ENCODE results near the gene ZBED1. TPM values are rescaled to one million over a fixed set of nuclear protein-coding genes. Genes with fewer than 3 reads are reported as not detected.

The ZBED1 gene
- total and polyA plus RNA-seq, 2 donors (not counting 3 experiments of a cell fraction or from before 2014, with no cell fraction given) = 24.6 to 46.5 TPM

- Histone ChIP-seq H3K9me1 (replicated peaks; ENCODE audit: control insufficient read depth, extremely low read depth, insufficient read depth, low read length) (no peaks in the 10 kb centered on the region), H3K4me3 (replicated peaks in 1 of 3; ENCODE audit: insufficient read depth in 1 of 3, low read depth in 1 of 3, low read length in 3 of 3) (no peak overlapping the region), H4K20me1 (replicated peaks; ENCODE audit: control insufficient read depth, extremely low read depth, insufficient read depth, low read length) (peaks cover 2% of the 10 kb centered on the region), H3K4me1 (ENCODE audit: control insufficient read depth, extremely low read depth, insufficient read depth, low read length) (peaks cover 13% of the 10 kb centered on the region), H3K4me2 (ENCODE audit: insufficient read depth, low read length) (no peak overlapping the region), H3K79me2 (ENCODE audit: control insufficient read depth, insufficient read depth, low read length) (peaks cover 35% of the 10 kb centered on the region), H3K36me3 (ENCODE audit: control insufficient read depth in 2 of 2, extremely low read depth in 1 of 2, insufficient read depth in 2 of 2, low read length in 2 of 2) (no peaks in the 10 kb centered on the region), H2AFZ (ENCODE audit: low read depth, low read length) (no peak overlapping the region), H3K27me3 (ENCODE audit: control insufficient read depth in 2 of 2, insufficient read depth in 2 of 2, low read length in 2 of 2) (no peaks in the 10 kb centered on the region), H3K9me3 (replicated peaks; ENCODE audit: control insufficient read depth, insufficient read depth, low read length) (no peaks in the 10 kb centered on the region), H3K27ac (ENCODE audit: insufficient read depth, low read depth, low read length) (no peak overlapping the region), H3K9ac (replicated peaks; ENCODE audit: extremely low read depth, insufficient read depth, low read length) (no peak overlapping the region)
- peak; percentile 66 for FAIRE-seq
- intact Hi-C loops (cut with micrococcal nuclease) = no loop called here
- dilution Hi-C loops (cut with MboI; ENCODE audit: extremely low pct_ligation_motif_present, low sequenced_read_pairs) = no loop called here
- no TSS peak for BruUV-seq (replicated peaks)
- DNase-seq (ENCODE audit: low read depth, low spot score) = no peak
- POLR2A ChIA-PET = no interaction called here
- TF ChIP-seq POLR2AphosphoS5 (IDR thresholded peaks at IDR 0.05; ENCODE audit: insufficient read depth, low read depth, low read length) (no peak), POLR2A (IDR thresholded peaks at IDR 0.05; ENCODE audit: low read depth, low read length) (no peak), MAX (IDR thresholded peaks at IDR 0.05; ENCODE audit: insufficient read depth, insufficient read length) (no peak), EZH2 (IDR thresholded peaks at IDR 0.05; ENCODE audit: borderline replicate concordance, low read depth, low read length, severe bottlenecking) (no peak)
- CTCF ChIA-PET = no interaction called here
Observed at GRCh38 chrX:2501559-2502102, 855 bp upstream of the ZBED1 start.

GRCh38 chrX:2500091-2500802 lies 529 bp downstream of the ZBED1 start:
- H3K9ac ChIP-seq (replicated peaks; ENCODE audit: extremely low read depth, insufficient read depth, low read length) = peak overlapping the region; percentile 75
- peak overlapping the region; percentile 70 for H2AFZ ChIP-seq (ENCODE audit: low read depth, low read length)
- BruUV-seq (replicated peaks) = no TSS peak
- H4K20me1 ChIP-seq (replicated peaks; ENCODE audit: control insufficient read depth, extremely low read depth, insufficient read depth, low read length) = peaks cover 2% of the 10 kb centered on the region
- DNase-seq (ENCODE audit: low read depth, low spot score) = peak; percentile 50
- H3K9me3 ChIP-seq (replicated peaks; ENCODE audit: control insufficient read depth, insufficient read depth, low read length) = no peaks in the 10 kb centered on the region
- intact Hi-C loops (cut with micrococcal nuclease) = loop anchor here (1.0 kb wide), 1 partner anchor 109 kb away; no protein-coding TSS in a partner anchor
- dilution Hi-C loops (cut with MboI; ENCODE audit: extremely low pct_ligation_motif_present, low sequenced_read_pairs) = no loop called here
- peaks cover 48% of the 10 kb centered on the region for H3K79me2 ChIP-seq (ENCODE audit: control insufficient read depth, insufficient read depth, low read length)
- POLR2A ChIA-PET = no interaction called here
- no peaks in the 10 kb centered on the region for H3K9me1 ChIP-seq (replicated peaks; ENCODE audit: control insufficient read depth, extremely low read depth, insufficient read depth, low read length)
- CTCF ChIA-PET = no interaction called here
- no peaks in the 10 kb centered on the region for H3K27me3 ChIP-seq (ENCODE audit: control insufficient read depth in 2 of 2, insufficient read depth in 2 of 2, low read length in 2 of 2)
- H3K4me3 ChIP-seq (replicated peaks in 1 of 3; ENCODE audit: insufficient read depth in 1 of 3, low read depth in 1 of 3, low read length in 3 of 3) = peak overlapping the region; percentile 83 to 93 (median 84)
- peaks cover 13% of the 10 kb centered on the region for H3K4me1 ChIP-seq (ENCODE audit: control insufficient read depth, extremely low read depth, insufficient read depth, low read length)
- H3K27ac ChIP-seq (ENCODE audit: insufficient read depth, low read depth, low read length) = peak overlapping the region; percentile 54
- TF ChIP-seq JUN (IDR thresholded peaks at IDR 0.05; ENCODE audit: borderline replicate concordance, insufficient read depth, insufficient read length, low read depth) (no peak), CTCF (IDR thresholded peaks at IDR 0.05; ENCODE audit: extremely low read depth in 1 of 2, insufficient read depth in 1 of 2, low read depth in 1 of 2, low read length in 2 of 2) (peak in 1 of 2 donors; percentile 33), FOS (IDR thresholded peaks at IDR 0.05; ENCODE audit: borderline replicate concordance, insufficient read depth, low read length) (peak; percentile 40), MAX (IDR thresholded peaks at IDR 0.05; ENCODE audit: insufficient read depth, insufficient read length) (no peak), MYC (IDR thresholded peaks at IDR 0.05; ENCODE audit: low read depth, low read length) (no peak), POLR2AphosphoS5 (IDR thresholded peaks at IDR 0.05; ENCODE audit: insufficient read depth, low read depth, low read length) (no peak), POLR2A (IDR thresholded peaks at IDR 0.05; ENCODE audit: low read depth, low read length) (no peak), GATA2 (IDR thresholded peaks at IDR 0.05; ENCODE audit: insufficient read depth, insufficient read length, low read depth, low read length) (no peak)
- peak; percentile 71 for FAIRE-seq
- peak overlapping the region; percentile 86 for H3K4me2 ChIP-seq (ENCODE audit: insufficient read depth, low read length)
- peaks cover 0 to 3% of the 10 kb centered on the region in 2 experiments for H3K36me3 ChIP-seq (ENCODE audit: control insufficient read depth in 2 of 2, extremely low read depth in 1 of 2, insufficient read depth in 2 of 2, low read length in 2 of 2)

Measured in endothelial cell of umbilical vein (primary cell).